HepG2 (cell line): ENCODE measurements around the gene FSD2.

Source experiments
- CREB1 ChIP-seq, 2 experiments: fragments of 450-650 bp in 1 of 2; IDR thresholded peaks; 2 replicates each; pipeline ENCODE4 v1.6.1; 2016 to 2017; ENCODE audit warnings: control low read depth in 1 of 2, mild to moderate bottlenecking in 1 of 2, missing compliant biosample characterization in 1 of 2, missing genetic modification characterization in 1 of 2
- CTCF ChIP-seq: sonication (generic); formaldehyde crosslinking; IDR thresholded peaks from 2 replicates; pipeline ENCODE4 v1.5.0; 2020; ENCODE audit warnings: mild to moderate bottlenecking, missing genetic modification reagents, moderate library complexity
- HDAC6 ChIP-seq: fragments of 200-600 bp; sonication (generic); IDR thresholded peaks from 2 replicates; pipeline ENCODE4 v1.7.0; 2017; ENCODE audit warnings: mild to moderate bottlenecking, antibody characterized with exemption, low read length, low read depth
- HIVEP1 ChIP-seq: sonication (generic); formaldehyde crosslinking; IDR thresholded peaks from 2 replicates; pipeline ENCODE4 v1.4.0; 2020; ENCODE audit warnings: mild to moderate bottlenecking, missing genetic modification reagents
- POLR2AphosphoS5 ChIP-seq: IDR thresholded peaks from 2 replicates; pipeline ENCODE4 v1.6.1; 2012; ENCODE audit warnings: low read depth, low read length
- STAG1 ChIP-seq: sonication (generic); formaldehyde crosslinking; IDR thresholded peaks from 2 replicates; pipeline ENCODE4 v1.4.0; 2020; ENCODE audit warnings: missing genetic modification reagents
- ZNF263 ChIP-seq: sonication (generic); formaldehyde crosslinking; IDR thresholded peaks from 2 replicates; pipeline ENCODE4 v1.4.0; 2020; ENCODE audit warnings: missing genetic modification reagents
- ZNF879 ChIP-seq: sonication (generic); formaldehyde crosslinking; IDR thresholded peaks from 2 replicates; pipeline ENCODE4 v1.8.1; 2023; ENCODE audit warnings: missing genetic modification reagents
- TF ChIP-seq, protein P1 (sequence below): sonication (generic); formaldehyde crosslinking; IDR thresholded peaks from 2 replicates; pipeline ENCODE4 v1.4.0; 2020; ENCODE audit warnings: missing genetic modification reagents

DNA sequence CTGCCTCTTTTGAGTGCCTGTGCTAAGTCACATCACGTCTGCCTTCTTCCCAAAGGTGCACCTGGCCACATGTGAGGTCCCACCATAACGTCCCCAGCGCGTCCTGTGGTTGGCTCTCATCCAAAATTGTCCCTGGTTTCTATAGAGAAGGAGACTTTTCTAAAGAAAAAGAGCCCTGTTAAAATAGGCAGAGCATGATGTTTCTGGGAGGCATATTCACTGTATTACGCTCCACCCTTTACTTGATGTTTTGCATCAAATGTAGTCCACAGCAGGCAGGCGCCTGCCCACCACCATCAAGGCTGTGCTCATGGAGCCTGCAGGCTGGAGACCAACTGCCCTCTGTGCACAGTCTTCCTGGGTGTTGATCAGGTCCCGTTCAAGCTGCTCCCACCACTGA is 39.8 kb upstream of the FSD2 start:
- TF ChIP-seq CTCF: no peak
- TF ChIP-seq POLR2AphosphoS5: no peak
- TF ChIP-seq CREB1 (IDR thresholded peaks at IDR 0.05): no peak
- TF ChIP-seq CREB1 (CRISPR knock-in tag; IDR thresholded peaks at IDR 0.05): no peak
- no peak for TF ChIP-seq HDAC6
- TF ChIP-seq, protein P1, sequence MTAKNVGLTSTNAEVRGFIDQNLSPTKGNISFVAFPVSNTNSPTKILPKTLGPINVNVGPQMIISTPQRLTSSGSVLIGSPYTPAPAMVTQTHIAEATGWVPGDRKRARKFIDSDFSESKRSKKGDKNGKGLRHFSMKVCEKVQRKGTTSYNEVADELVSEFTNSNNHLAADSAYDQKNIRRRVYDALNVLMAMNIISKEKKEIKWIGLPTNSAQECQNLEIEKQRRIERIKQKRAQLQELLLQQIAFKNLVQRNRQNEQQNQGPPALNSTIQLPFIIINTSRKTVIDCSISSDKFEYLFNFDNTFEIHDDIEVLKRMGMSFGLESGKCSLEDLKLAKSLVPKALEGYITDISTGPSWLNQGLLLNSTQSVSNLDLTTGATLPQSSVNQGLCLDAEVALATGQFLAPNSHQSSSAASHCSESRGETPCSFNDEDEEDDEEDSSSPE (CRISPR knock-in tag): no peak
- no peak for TF ChIP-seq ZNF879 (CRISPR knock-in tag)
- no peak for TF ChIP-seq STAG1 (CRISPR knock-in tag)
- no peak for TF ChIP-seq HIVEP1 (CRISPR knock-in tag)
- no peak for TF ChIP-seq ZNF263 (CRISPR knock-in tag)
